K562 (cell line): ENCODE results near the gene SIRPB2. TPM values are rescaled to one million over a fixed set of nuclear protein-coding genes. Genes with fewer than 3 reads are reported as not detected.

Experiments
- ATAC-seq: fragments of 200-7000 bp; cut with Tn5 transposase; 3 replicates; pipeline ENCODE4 v1.9.1; 2020; ENCODE audit warnings: moderate library complexity
- BruUV-seq: library from RNA; stranded (reverse); fragments of 400-500 nt; replicated peaks from 2 replicates; lab custom pipeline; 2021; lab: Mats Ljungman, UMichigan
- CTCF ChIA-PET: fragments of 300-600 bp; formaldehyde crosslinking; extraction: SDS; loops from one replicate; lab custom pipeline; 2021; ENCODE audit warnings: low intra/inter-chr PET ratio; lab: Yijun Ruan, JAX
- POLR2A ChIA-PET: fragments of 300-600, 350-650 bp; sonication (Branson Sonifier 250); formaldehyde crosslinking; extraction: SDS; loops from one replicate; lab custom pipeline; 2021; ENCODE audit warnings: antibody characterized with exemption, inconsistent platforms; lab: Yijun Ruan, JAX
- DNase-seq, 4 experiments: peaks; one replicate each; pipeline versions ENCODE4 v3.0.0 to v3.0.0-alpha.2; 2011 to 2018; ENCODE audit warnings: low spot score in 3 of 4, mixed read lengths in 3 of 4; ENCODE audit errors: extremely low read depth in 1 of 4
- FAIRE-seq: peaks from 2 replicates; lab custom pipeline; 2011; peaks lifted over from hg19 to GRCh38; lab: Jason Lieb, UNC
- H2AFZ ChIP-seq: 2 replicates; pipeline ENCODE4 v1.6.0; 2011; ENCODE audit warnings: low read depth, low read length, control low read depth, inconsistent platforms
- H3K27ac ChIP-seq: fragments of 200-600 bp; 3 replicates; pipeline ENCODE4 v1.8.0; 2011; ENCODE audit warnings: low read depth, mild to moderate bottlenecking, control low read depth, inconsistent platforms, low read length, moderate library complexity, mixed read lengths; ENCODE audit errors: extremely low read depth
- H3K27me3 ChIP-seq, 2 experiments: fragments of 300-600 bp in 1 of 2; 2 replicates in 1 of 2; 3 replicates in 1 of 2; pipeline versions ENCODE4 v1.6.0 to v1.8.0; 2011; ENCODE audit warnings: inconsistent platforms in 2 of 2, low read length in 2 of 2, mild to moderate bottlenecking in 1 of 2, mixed read lengths in 1 of 2, moderate library complexity in 1 of 2; ENCODE audit not compliant: control insufficient read depth in 2 of 2, insufficient read depth in 2 of 2
- H3K36me3 ChIP-seq: fragments of 300-600 bp; 3 replicates; pipeline ENCODE4 v1.8.0; 2011; ENCODE audit warnings: mild to moderate bottlenecking, low read length, inconsistent platforms; ENCODE audit not compliant: control insufficient read depth, insufficient read depth
- H3K4me1 ChIP-seq, 2 experiments: fragments of 200-600 bp in 1 of 2; replicated peaks in 1 of 2; 2 replicates in 1 of 2; 3 replicates in 1 of 2; pipeline versions ENCODE4 v1.5.1 to v1.8.0; 2011; ENCODE audit warnings: inconsistent platforms in 2 of 2, low read length in 2 of 2, mild to moderate bottlenecking in 1 of 2, mixed read lengths in 1 of 2, moderate library complexity in 1 of 2; ENCODE audit not compliant: control insufficient read depth in 2 of 2, insufficient read depth in 2 of 2
- H3K4me2 ChIP-seq: 2 replicates; pipeline ENCODE4 v1.6.1; 2011; ENCODE audit warnings: low read length, control low read depth, inconsistent platforms, mixed read lengths; ENCODE audit not compliant: insufficient read depth
- H3K4me3 ChIP-seq: fragments of 200-600 bp; sonication (generic), shearing (Covaris generic); 2 replicates; pipeline ENCODE4 v1.5.1; 2016; ENCODE audit warnings: control low read depth, inconsistent platforms
- H3K79me2 ChIP-seq: fragments of 200-600 bp; 3 replicates; pipeline ENCODE4 v1.8.0; 2011; ENCODE audit warnings: low read length, inconsistent platforms; ENCODE audit not compliant: control insufficient read depth, insufficient read depth
- H3K9ac ChIP-seq, 2 experiments: 2 replicates each; pipeline versions ENCODE4 v1.6.0 to v1.6.1; 2011; ENCODE audit warnings: low read depth in 2 of 2, low read length in 2 of 2, control low read depth in 1 of 2, inconsistent platforms in 1 of 2, mild to moderate bottlenecking in 1 of 2, mixed read lengths in 1 of 2; ENCODE audit not compliant: insufficient read depth in 1 of 2
- H3K9me1 ChIP-seq: one replicate; pipeline ENCODE4 v1.6.0; 2011; ENCODE audit warnings: inconsistent platforms, mild to moderate bottlenecking, low read length, moderate library complexity; ENCODE audit not compliant: control insufficient read depth, insufficient read depth
- H3K9me3 ChIP-seq: replicated peaks from 2 replicates; pipeline ENCODE4 v1.5.1; 2011; ENCODE audit warnings: low read depth, low read length, inconsistent platforms; ENCODE audit not compliant: control insufficient read depth, insufficient read depth
- H4K20me1 ChIP-seq: replicated peaks from 2 replicates; pipeline ENCODE4 v1.6.1; 2011; ENCODE audit warnings: low read length, inconsistent platforms, mixed read lengths; ENCODE audit not compliant: control insufficient read depth, insufficient read depth
- E2F4 ChIP-seq: sonication (generic); formaldehyde crosslinking; IDR thresholded peaks from 2 replicates; pipeline ENCODE4 v1.8.0; 2022; ENCODE audit warnings: mild to moderate bottlenecking, low read depth, missing genetic modification reagents
- FOXM1 ChIP-seq, 2 experiments: fragments of 450-650 bp in 1 of 2; sonication (generic) in 1 of 2; formaldehyde crosslinking in 1 of 2; IDR thresholded peaks; 2 replicates each; pipeline versions ENCODE4 v1.6.1 to v1.9.0; 2017 to 2022; ENCODE audit warnings: low read depth in 2 of 2, mild to moderate bottlenecking in 2 of 2, missing genetic modification reagents in 1 of 2, moderate library complexity in 1 of 2
- POLR2AphosphoS2 ChIP-seq: IDR thresholded peaks from 2 replicates; pipeline ENCODE4 v1.6.1; 2012; ENCODE audit warnings: low read length, improper control_type of control experiment
- ZC3H4 ChIP-seq: sonication (generic); formaldehyde crosslinking; IDR thresholded peaks from 2 replicates; pipeline ENCODE4 v1.9.0; 2021; ENCODE audit warnings: missing genetic modification reagents, borderline replicate concordance
- ZNF143 ChIP-seq: sonication (generic); formaldehyde crosslinking; IDR thresholded peaks from 2 replicates; pipeline ENCODE4 v1.9.0; 2022; ENCODE audit warnings: mild to moderate bottlenecking, missing genetic modification reagents
- WGBS: fragments of 100-300 bp; shearing (Covaris generic); methylation state at CpG from one replicate; pipeline ENCODE4 v1.1.6; 2016; ENCODE audit warnings: low coverage, mixed read lengths; ENCODE audit not compliant: insufficient coverage; ENCODE audit errors: missing lambda C conversion rate; 5-methylcytosine and 5-hydroxymethylcytosine counted together
- in situ Hi-C: fragments of 300-500 bp; cut with MboI; formaldehyde crosslinking; loops from 4 replicates; pipeline ENCODE4 v1.15.0; 2018; ENCODE audit warnings: inconsistent platforms, mixed read lengths
- intact Hi-C: fragments of 100-400 bp; cut with micrococcal nuclease; formaldehyde crosslinking; loops from 2 replicates; pipeline ENCODE4 v1.14.2; 2022
- polyA plus RNA-seq, 8 experiments: library from polyadenylated mRNA; depleted of rRNA in 4 of 8; stranded (reverse) in 5 of 8; unstranded in 3 of 8; fragments of >200 nt; fragmentation: Nextera tagmentation in 2 of 8; fragmentation: Illumina TruSeq in 1 of 8; extraction: Ambion mirVana in 2 of 8; extraction: Trizol in 1 of 8; gene quantifications; 2 replicates each; pipeline versions ENCODE4 v1.2.1 to v1.2.3, GENCODE V29; 2011 to 2014; ENCODE audit warnings: inconsistent platforms in 1 of 8, missing spikeins in 1 of 8
- total RNA-seq, 7 experiments: library from RNA; depleted of rRNA in 6 of 7; stranded (reverse); fragments of >200 nt in 6 of 7; fragmentation: Illumina TruSeq in 2 of 7; extraction: Trizol in 2 of 7; gene quantifications; 2 replicates each; pipeline versions ENCODE4 v1.2.1 to v1.2.3, GENCODE V29; 2011 to 2021; ENCODE audit warnings: low replicate concordance in 1 of 7
- TF ChIP-seq, protein P1 (sequence below): fragments of 450-650 bp; conservative IDR thresholded peaks from 2 replicates; pipeline ENCODE4 v1.6.1; 2016; ENCODE audit warnings: missing genetic modification characterization, low read depth, mild to moderate bottlenecking, missing compliant biosample characterization, moderate library complexity

The SIRPB2 gene
- total and polyA plus RNA-seq, 9 of the 15 experiments (the other 6 are each of a cell fraction or from before 2014, with no cell fraction given), result 0.07 TPM; not detected in 7

DNA sequence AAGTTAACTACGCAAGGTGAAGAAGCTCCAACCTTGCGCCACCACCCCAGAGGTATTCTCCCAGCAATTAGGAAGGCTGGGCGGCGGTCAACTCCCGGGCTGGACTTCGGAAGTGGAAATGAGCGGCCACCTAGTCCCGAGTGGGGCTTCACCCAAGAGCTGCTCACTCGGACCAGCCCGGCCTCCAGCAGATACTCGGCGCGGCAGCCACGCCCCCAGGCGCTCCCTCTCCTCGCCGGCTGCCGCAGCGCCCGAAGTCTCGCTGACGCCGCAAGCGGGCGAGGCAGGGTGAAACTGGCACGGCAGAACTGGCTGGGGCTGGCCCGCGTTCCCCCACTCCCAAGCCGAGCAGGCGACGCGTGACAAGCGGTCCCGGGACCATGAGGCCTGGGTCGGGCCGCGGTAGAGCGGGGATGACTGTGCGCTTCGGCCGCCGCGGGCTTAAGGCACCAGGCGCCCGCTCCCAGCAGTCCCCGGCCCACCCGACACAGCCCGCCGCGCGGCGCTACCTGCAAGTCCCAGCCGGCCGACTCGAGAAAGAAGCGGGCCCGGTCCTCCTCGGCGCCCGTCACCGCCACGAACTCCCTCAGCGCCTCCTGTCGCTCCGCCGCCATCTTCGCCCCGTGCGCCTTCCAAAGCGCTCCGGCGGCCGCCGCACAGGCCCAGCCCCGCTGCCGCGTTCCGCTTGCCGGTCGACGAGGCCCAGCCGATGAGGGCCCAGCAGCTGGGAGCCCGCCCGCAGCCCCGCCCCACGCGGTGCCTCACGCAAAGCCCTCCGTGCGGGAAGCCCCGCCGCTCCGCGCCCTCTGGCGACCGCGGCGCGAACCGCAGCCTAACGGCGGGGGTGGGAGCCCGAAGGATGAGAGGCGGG is 24.8 kb downstream of the SIRPB2 start, which contains the start of gene NSFL1C (continued):
- TF ChIP-seq E2F4 (CRISPR knock-in tag) (no peak), ZNF143 (CRISPR knock-in tag) (no peak), FOXM1 (IDR thresholded peaks at IDR 0.05; ENCODE audit: low read depth) (no peak), FOXM1 (CRISPR knock-in tag; IDR thresholded peaks at IDR 0.05; ENCODE audit: low read depth) (0 out of 2 replicates have a peak, but pooled peaks have one; percentile 90)

- peak overlapping the region; percentile 89 for H3K4me2 ChIP-seq
- peak overlapping the region; percentile 97 for H3K4me3 ChIP-seq
- H3K9me1 ChIP-seq, result no peaks in the 10 kb centered on the region
- TF ChIP-seq, protein P1, sequence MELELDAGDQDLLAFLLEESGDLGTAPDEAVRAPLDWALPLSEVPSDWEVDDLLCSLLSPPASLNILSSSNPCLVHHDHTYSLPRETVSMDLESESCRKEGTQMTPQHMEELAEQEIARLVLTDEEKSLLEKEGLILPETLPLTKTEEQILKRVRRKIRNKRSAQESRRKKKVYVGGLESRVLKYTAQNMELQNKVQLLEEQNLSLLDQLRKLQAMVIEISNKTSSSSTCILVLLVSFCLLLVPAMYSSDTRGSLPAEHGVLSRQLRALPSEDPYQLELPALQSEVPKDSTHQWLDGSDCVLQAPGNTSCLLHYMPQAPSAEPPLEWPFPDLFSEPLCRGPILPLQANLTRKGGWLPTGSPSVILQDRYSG (tag), result no peak
- TF ChIP-seq POLR2AphosphoS2 (no peak), ZC3H4 (CRISPR knock-in tag) (0 out of 2 replicates have a peak, but pooled peaks have one; percentile 23)
- H3K27ac ChIP-seq, result peak overlapping the region; percentile 94
- H3K9ac ChIP-seq, result peak overlapping the region; percentile 91 to 96
- FAIRE-seq, result peak; percentile 35
- H3K9me3 ChIP-seq, result no peaks in the 10 kb centered on the region
- no peak for DNase-seq
- in situ Hi-C loops (no loop called here), intact Hi-C loops (loop anchor here (2.0 to 10.0 kb wide), 2 partner anchors 37 to 141 kb away; partner anchors contain the start of gene SDCBP2)
- TSS peak; percentile 38 for BruUV-seq
- H3K79me2 ChIP-seq, result peaks cover 54% of the 10 kb centered on the region
- WGBS, result 23% methylated on average over 12 of the region's 12 CpGs
- H2AFZ ChIP-seq, result no peak overlapping the region; the same call in 1 of the 2 replicates
- no peaks in the 10 kb centered on the region for H3K27me3 ChIP-seq
- peaks cover 8% of the 10 kb centered on the region; the same call in 1 of the 2 replicates for H4K20me1 ChIP-seq
- POLR2A ChIA-PET, result interaction anchor here (0.8 to 1.4 kb wide), 6 partner anchors 8 to 25 kb away, joined by 3 read pairs; no protein-coding TSS in a partner anchor
- peaks cover 49% of the 10 kb centered on the region for H3K36me3 ChIP-seq
- no peak for ATAC-seq
- CTCF ChIA-PET, result interaction anchor here (0.7 kb wide), 1 partner anchor 37 kb away, joined by 3 read pairs; no protein-coding TSS in a partner anchor
- peaks cover 18 to 37% of the 10 kb centered on the region in 2 experiments for H3K4me1 ChIP-seq
Observed at GRCh38 chr20:1465470-1466210, 25.6 kb downstream of the SIRPB2 start.
